GM12878 (cell line): ENCODE data around the gene MRGPRE. TPM values are rescaled to one million over a fixed set of nuclear protein-coding genes. Genes with fewer than 3 reads are reported as not detected.

Source experiments
- ATAC-seq: fragments of 200-7000 bp; cut with Tn5 transposase; 3 replicates; pipeline ENCODE4 v1.9.1; 2020; ENCODE audit warnings: mild to moderate bottlenecking, moderate library complexity
- BruUV-seq: library from RNA; stranded (reverse); fragments of 400-500 nt; replicated peaks from 2 replicates; lab custom pipeline; 2021; lab: Mats Ljungman, UMichigan
- CTCF ChIA-PET: fragments of 300-600 bp; sonication (Branson Sonifier 250); formaldehyde crosslinking; extraction: SDS; loops from one replicate; lab custom pipeline; 2021; ENCODE audit warnings: inconsistent platforms; lab: Yijun Ruan, JAX
- POLR2A ChIA-PET: fragments of 350-600 bp; formaldehyde crosslinking; extraction: SDS; loops from one replicate; lab custom pipeline; 2021; ENCODE audit warnings: inconsistent platforms; lab: Charles Lee
- RAD21 ChIA-PET: fragments of 300-600 bp; sonication (Branson Sonifier 250); formaldehyde crosslinking; loops from one replicate; lab custom pipeline; 2023; ENCODE audit warnings: antibody characterized with exemption; ENCODE audit not compliant: unreplicated experiment; lab: Charles Lee
- SMC1A ChIA-PET: fragments of 300-600 bp; sonication (Branson Sonifier 250); formaldehyde crosslinking; loops from one replicate; lab custom pipeline; 2023; ENCODE audit not compliant: unreplicated experiment, uncharacterized antibody; lab: Charles Lee
- DNase-seq: peaks from one replicate; pipeline ENCODE4 v3.0.0-alpha.2; 2011; ENCODE audit warnings: low read depth, low spot score
- FAIRE-seq: peaks from 3 replicates; lab custom pipeline; 2011; peaks lifted over from hg19 to GRCh38; lab: Jason Lieb, UNC
- H2AFZ ChIP-seq: 2 replicates; pipeline ENCODE4 v1.6.0; 2011; ENCODE audit warnings: low read depth, low read length, control low read depth; ENCODE audit not compliant: control insufficient read depth
- H3K27ac ChIP-seq: 2 replicates; pipeline ENCODE4 v1.5.1; 2011; ENCODE audit warnings: control low read depth; ENCODE audit not compliant: control insufficient read depth, insufficient read depth
- H3K27me3 ChIP-seq, 2 experiments: replicated peaks in 1 of 2; 2 replicates each; pipeline versions ENCODE4 v1.6.0 to v1.6.1; 2011; ENCODE audit warnings: low read length in 1 of 2; ENCODE audit not compliant: control insufficient read depth in 2 of 2, insufficient read depth in 2 of 2
- H3K36me3 ChIP-seq, 2 experiments: 2 replicates each; pipeline ENCODE4 v1.5.1; 2011; ENCODE audit warnings: low read length in 1 of 2; ENCODE audit not compliant: control insufficient read depth in 2 of 2, insufficient read depth in 2 of 2
- H3K4me1 ChIP-seq: 2 replicates; pipeline ENCODE4 v1.6.1; 2011; ENCODE audit warnings: mild to moderate bottlenecking, low read length, moderate library complexity, mixed read lengths; ENCODE audit not compliant: control insufficient read depth, insufficient read depth
- H3K4me2 ChIP-seq: 2 replicates; pipeline ENCODE4 v1.6.0; 2011; ENCODE audit warnings: control low read depth; ENCODE audit not compliant: control insufficient read depth, insufficient read depth
- H3K4me3 ChIP-seq: fragments of 200-600 bp; sonication (generic); 2 replicates; pipeline ENCODE4 v1.5.1; 2016
- H3K79me2 ChIP-seq: 2 replicates; pipeline ENCODE4 v1.6.0; 2011; ENCODE audit warnings: low read length; ENCODE audit not compliant: control insufficient read depth, insufficient read depth
- H3K9ac ChIP-seq: 2 replicates; pipeline ENCODE4 v1.8.0; 2011; ENCODE audit warnings: low read length, control low read depth, mixed read lengths; ENCODE audit not compliant: control insufficient read depth, insufficient read depth
- H3K9me3 ChIP-seq: replicated peaks from 3 replicates; pipeline ENCODE4 v1.5.1; 2011; ENCODE audit warnings: mild to moderate bottlenecking, low read length; ENCODE audit not compliant: control insufficient read depth, insufficient read depth
- H4K20me1 ChIP-seq: 2 replicates; pipeline ENCODE4 v1.6.0; 2011; ENCODE audit not compliant: control insufficient read depth, insufficient read depth
- KDM1A ChIP-seq: fragments of 200-600 bp; sonication (generic); IDR thresholded peaks from 2 replicates; pipeline ENCODE4 v1.6.1; 2016; ENCODE audit warnings: borderline replicate concordance
- POLR2AphosphoS5 ChIP-seq: IDR thresholded peaks from 2 replicates; pipeline ENCODE4 v1.6.1; 2011; ENCODE audit warnings: mild to moderate bottlenecking, low read length, inconsistent platforms
- SMC3 ChIP-seq: IDR thresholded peaks from 2 replicates; pipeline ENCODE4 v1.6.1; 2011; ENCODE audit warnings: low read length, improper control_type of control experiment, borderline replicate concordance
- SREBF2 ChIP-seq: IDR thresholded peaks from 2 replicates; pipeline ENCODE4 v1.6.1; 2012; ENCODE audit warnings: mild to moderate bottlenecking, low read length
- WGBS: methylation state at CpG from one replicate; pipeline ENCODE4 v1.1.6; 2016; ENCODE audit warnings: low lambda C conversion rate; ENCODE audit not compliant: insufficient replicate concordance, insufficient coverage; ENCODE audit errors: missing lambda C conversion rate; 5-methylcytosine and 5-hydroxymethylcytosine counted together
- in situ Hi-C: fragments of 300-500 bp; cut with MboI; formaldehyde crosslinking; loops from 9 replicates; pipeline ENCODE4 v1.14.3; 2018; ENCODE audit warnings: mixed read lengths
- intact Hi-C: fragments of 100-400 bp; cut with micrococcal nuclease; formaldehyde crosslinking; loops from one replicate; pipeline ENCODE4 v1.14.2; 2022; ENCODE audit not compliant: unreplicated experiment
- polyA plus RNA-seq, 11 experiments: library from polyadenylated mRNA; depleted of rRNA in 4 of 11; unstranded in 6 of 11; stranded (reverse) in 5 of 11; fragments of >200 nt; fragmentation: Nextera tagmentation in 4 of 11; fragmentation: Illumina TruSeq in 1 of 11; extraction: Ambion mirVana in 4 of 11; extraction: Trizol in 1 of 11; gene quantifications; 1 replicate in 1 of 11; 2 replicates in 10 of 11; pipeline versions ENCODE4 v1.2.1 to v1.2.3, GENCODE V29; 2011 to 2016; ENCODE audit warnings: inconsistent platforms in 2 of 11, missing spikeins in 2 of 11, low read depth in 1 of 11
- total RNA-seq, 4 experiments: library from RNA; depleted of rRNA in 3 of 4; stranded (reverse); fragments of >200 nt in 3 of 4; fragmentation: Illumina TruSeq in 1 of 4; extraction: Trizol in 1 of 4; gene quantifications; 2 replicates each; pipeline versions ENCODE4 v1.2.1 to v1.2.3, GENCODE V29; 2013 to 2021
- TF ChIP-seq, protein P1 (sequence below): IDR thresholded peaks from 2 replicates; pipeline ENCODE4 v1.6.1; 2011; ENCODE audit warnings: low read depth, mild to moderate bottlenecking, low read length, moderate library complexity, borderline replicate concordance; ENCODE audit errors: extremely low read depth
- TF ChIP-seq, protein P2 (sequence below): fragments of 450-650 bp; IDR thresholded peaks from 2 replicates; pipeline ENCODE4 v1.6.1; 2017; ENCODE audit warnings: mild to moderate bottlenecking, low read depth, inconsistent platforms; ENCODE audit not compliant: poor library complexity, severe bottlenecking
- TF ChIP-seq, protein P3 (sequence below): fragments of 450-650 bp; conservative IDR thresholded peaks from 2 replicates; pipeline ENCODE4 v1.6.1; 2017; ENCODE audit warnings: mild to moderate bottlenecking, moderate library complexity
- TF ChIP-seq, protein P4 (sequence below): fragments of 450-650 bp; IDR thresholded peaks from 2 replicates; pipeline ENCODE4 v1.6.1; 2014; ENCODE audit warnings: mild to moderate bottlenecking

The MRGPRE gene
- total and polyA plus RNA-seq, 10 of the 15 experiments (the other 5 are each of a cell fraction or from before 2014, with no cell fraction given): 0.34 TPM; not detected in 9

DNA sequence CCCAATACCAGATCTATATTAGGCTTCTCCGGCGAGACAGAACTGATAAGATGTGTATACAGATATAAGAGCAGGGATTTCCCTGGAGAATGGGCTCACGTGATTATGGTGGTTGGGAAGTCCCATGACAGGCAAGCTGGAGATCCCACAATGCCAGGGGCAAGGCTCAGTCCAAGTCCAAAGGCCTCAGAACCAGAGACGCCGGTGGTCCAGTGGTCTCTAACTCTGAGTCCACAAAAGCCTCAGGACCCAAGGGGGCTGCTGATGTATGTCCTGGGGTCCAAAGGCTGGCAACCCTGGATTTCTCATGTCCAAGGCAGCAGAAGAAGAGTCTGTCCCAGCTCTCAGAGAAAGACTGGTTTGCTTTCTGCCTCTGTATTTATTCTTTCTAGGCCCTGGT is 51.3 kb downstream of the MRGPRE start:
- RAD21 ChIA-PET: no interaction called here

More for the DNA sequence above, 51.3 kb downstream of the MRGPRE start:
- Histone ChIP-seq H2AFZ (no peak overlapping the region), H4K20me1 (no peaks in the 10 kb centered on the region), H3K4me2 (no peak overlapping the region), H3K36me3 (no peaks in the 10 kb centered on the region), H3K4me1 (no peaks in the 10 kb centered on the region), H3K27me3 (no peaks in the 10 kb centered on the region), H3K9me3 (no peaks in the 10 kb centered on the region; the same call in 2 of the 3 replicates), H3K27ac (no peak overlapping the region), H3K79me2 (no peaks in the 10 kb centered on the region), H3K9ac (no peak overlapping the region), H3K4me3 (no peak overlapping the region)
- in situ Hi-C loops: no loop called here
- BruUV-seq: no TSS peak
- intact Hi-C loops: no loop called here
- POLR2A ChIA-PET: no interaction called here
- no peak for DNase-seq
- no peak for FAIRE-seq
- SMC1A ChIA-PET: no interaction called here
- no peak for ATAC-seq
- CTCF ChIA-PET: no interaction called here
- WGBS: 47% methylated on average over 5 of the region's 5 CpGs
- TF ChIP-seq, protein P1, sequence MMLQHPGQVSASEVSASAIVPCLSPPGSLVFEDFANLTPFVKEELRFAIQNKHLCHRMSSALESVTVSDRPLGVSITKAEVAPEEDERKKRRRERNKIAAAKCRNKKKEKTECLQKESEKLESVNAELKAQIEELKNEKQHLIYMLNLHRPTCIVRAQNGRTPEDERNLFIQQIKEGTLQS: no peak
- TF ChIP-seq SMC3 (no peak), POLR2AphosphoS5 (no peak), SREBF2 (no peak), KDM1A (no peak)
- TF ChIP-seq, protein P2, sequence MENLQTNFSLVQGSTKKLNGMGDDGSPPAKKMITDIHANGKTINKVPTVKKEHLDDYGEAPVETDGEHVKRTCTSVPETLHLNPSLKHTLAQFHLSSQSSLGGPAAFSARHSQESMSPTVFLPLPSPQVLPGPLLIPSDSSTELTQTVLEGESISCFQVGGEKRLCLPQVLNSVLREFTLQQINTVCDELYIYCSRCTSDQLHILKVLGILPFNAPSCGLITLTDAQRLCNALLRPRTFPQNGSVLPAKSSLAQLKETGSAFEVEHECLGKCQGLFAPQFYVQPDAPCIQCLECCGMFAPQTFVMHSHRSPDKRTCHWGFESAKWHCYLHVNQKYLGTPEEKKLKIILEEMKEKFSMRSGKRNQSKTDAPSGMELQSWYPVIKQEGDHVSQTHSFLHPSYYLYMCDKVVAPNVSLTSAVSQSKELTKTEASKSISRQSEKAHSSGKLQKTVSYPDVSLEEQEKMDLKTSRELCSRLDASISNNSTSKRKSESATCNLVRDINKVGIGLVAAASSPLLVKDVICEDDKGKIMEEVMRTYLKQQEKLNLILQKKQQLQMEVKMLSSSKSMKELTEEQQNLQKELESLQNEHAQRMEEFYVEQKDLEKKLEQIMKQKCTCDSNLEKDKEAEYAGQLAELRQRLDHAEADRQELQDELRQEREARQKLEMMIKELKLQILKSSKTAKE: no peak
- TF ChIP-seq, protein P3, sequence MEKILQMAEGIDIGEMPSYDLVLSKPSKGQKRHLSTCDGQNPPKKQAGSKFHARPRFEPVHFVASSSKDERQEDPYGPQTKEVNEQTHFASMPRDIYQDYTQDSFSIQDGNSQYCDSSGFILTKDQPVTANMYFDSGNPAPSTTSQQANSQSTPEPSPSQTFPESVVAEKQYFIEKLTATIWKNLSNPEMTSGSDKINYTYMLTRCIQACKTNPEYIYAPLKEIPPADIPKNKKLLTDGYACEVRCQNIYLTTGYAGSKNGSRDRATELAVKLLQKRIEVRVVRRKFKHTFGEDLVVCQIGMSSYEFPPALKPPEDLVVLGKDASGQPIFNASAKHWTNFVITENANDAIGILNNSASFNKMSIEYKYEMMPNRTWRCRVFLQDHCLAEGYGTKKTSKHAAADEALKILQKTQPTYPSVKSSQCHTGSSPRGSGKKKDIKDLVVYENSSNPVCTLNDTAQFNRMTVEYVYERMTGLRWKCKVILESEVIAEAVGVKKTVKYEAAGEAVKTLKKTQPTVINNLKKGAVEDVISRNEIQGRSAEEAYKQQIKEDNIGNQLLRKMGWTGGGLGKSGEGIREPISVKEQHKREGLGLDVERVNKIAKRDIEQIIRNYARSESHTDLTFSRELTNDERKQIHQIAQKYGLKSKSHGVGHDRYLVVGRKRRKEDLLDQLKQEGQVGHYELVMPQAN: no peak
- TF ChIP-seq, protein P4, sequence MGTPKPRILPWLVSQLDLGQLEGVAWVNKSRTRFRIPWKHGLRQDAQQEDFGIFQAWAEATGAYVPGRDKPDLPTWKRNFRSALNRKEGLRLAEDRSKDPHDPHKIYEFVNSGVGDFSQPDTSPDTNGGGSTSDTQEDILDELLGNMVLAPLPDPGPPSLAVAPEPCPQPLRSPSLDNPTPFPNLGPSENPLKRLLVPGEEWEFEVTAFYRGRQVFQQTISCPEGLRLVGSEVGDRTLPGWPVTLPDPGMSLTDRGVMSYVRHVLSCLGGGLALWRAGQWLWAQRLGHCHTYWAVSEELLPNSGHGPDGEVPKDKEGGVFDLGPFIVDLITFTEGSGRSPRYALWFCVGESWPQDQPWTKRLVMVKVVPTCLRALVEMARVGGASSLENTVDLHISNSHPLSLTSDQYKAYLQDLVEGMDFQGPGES: no peak
